BE2C (cell line): ENCODE measurements around the gene SEC14L6.

Source experiments
- DNase-seq: peaks from one replicate; pipeline ENCODE4 v3.0.0-alpha.2; 2020
- H3K27me3 ChIP-seq: fragments of 250-450 bp; sonication (Bioruptor Pico); 2 replicates; pipeline ENCODE4 v1.5.1; 2020; ENCODE audit warnings: mild to moderate bottlenecking
- H3K36me3 ChIP-seq: fragments of 250-450 bp; sonication (Bioruptor Pico); 2 replicates; pipeline ENCODE4 v1.5.1; 2020; ENCODE audit warnings: mild to moderate bottlenecking
- H3K4me1 ChIP-seq: fragments of 250-450 bp; sonication (Bioruptor Pico); 2 replicates; pipeline ENCODE4 v1.5.1; 2020
- H3K4me3 ChIP-seq: 2 replicates; pipeline ENCODE4 v1.5.1; 2011; ENCODE audit warnings: low read depth, low read length
- H3K9me3 ChIP-seq: fragments of 250-450 bp; sonication (Bioruptor Pico); 2 replicates; pipeline ENCODE4 v1.5.1; 2020
- CTCF ChIP-seq: IDR thresholded peaks from 2 replicates; pipeline ENCODE4 v1.5.1; 2012; ENCODE audit warnings: mild to moderate bottlenecking, low read depth, low read length

SEC14L6 gene

GRCh38 chr22:30491381-30491780, 55.2 kb downstream of the SEC14L6 start:
- H3K9me3 ChIP-seq = no peaks in the 10 kb centered on the region
- DNase-seq = no peak
- no peak overlapping the region for H3K4me3 ChIP-seq
- H3K4me1 ChIP-seq = no peaks in the 10 kb centered on the region
- H3K36me3 ChIP-seq = no peaks in the 10 kb centered on the region
- H3K27me3 ChIP-seq = peaks cover 6% of the 10 kb centered on the region
- no peak for TF ChIP-seq CTCF

GRCh38 chr22:30490399-30490798, 56.1 kb downstream of the SEC14L6 start:
- peak; percentile 53 for TF ChIP-seq CTCF
- no peaks in the 10 kb centered on the region for H3K9me3 ChIP-seq
- no peaks in the 10 kb centered on the region for H3K36me3 ChIP-seq
- peak; percentile 30 for DNase-seq
- no peaks in the 10 kb centered on the region for H3K4me1 ChIP-seq
- no peak overlapping the region for H3K4me3 ChIP-seq
- peaks cover 6% of the 10 kb centered on the region for H3K27me3 ChIP-seq

GRCh38 chr22:30488121-30488520, 58.4 kb downstream of the SEC14L6 start:
- Histone ChIP-seq H3K4me3 (no peak overlapping the region), H3K36me3 (no peaks in the 10 kb centered on the region), H3K4me1 (no peaks in the 10 kb centered on the region), H3K9me3 (no peaks in the 10 kb centered on the region), H3K27me3 (peaks cover 4% of the 10 kb centered on the region)
- TF ChIP-seq CTCF = no peak
- no peak for DNase-seq

- no peaks in the 10 kb centered on the region for H3K27me3 ChIP-seq
- H3K4me1 ChIP-seq = no peaks in the 10 kb centered on the region
- no peaks in the 10 kb centered on the region for H3K9me3 ChIP-seq
- H3K4me3 ChIP-seq = no peak overlapping the region
- DNase-seq = no peak
- no peak for TF ChIP-seq CTCF
- no peaks in the 10 kb centered on the region for H3K36me3 ChIP-seq
Observed at GRCh38 chr22:30486661-30487115, 59.9 kb downstream of the SEC14L6 start.

GRCh38 chr22:30486118-30486517, 60.4 kb downstream of the SEC14L6 start:
- Histone ChIP-seq H3K4me3 (no peak overlapping the region), H3K27me3 (no peaks in the 10 kb centered on the region), H3K36me3 (no peaks in the 10 kb centered on the region), H3K4me1 (no peaks in the 10 kb centered on the region), H3K9me3 (no peaks in the 10 kb centered on the region)
- no peak for DNase-seq
- no peak for TF ChIP-seq CTCF

- peak; percentile 72 for DNase-seq
- Histone ChIP-seq H3K4me1 (no peaks in the 10 kb centered on the region), H3K9me3 (no peaks in the 10 kb centered on the region), H3K36me3 (no peaks in the 10 kb centered on the region), H3K27me3 (no peaks in the 10 kb centered on the region), H3K4me3 (no peak overlapping the region)
- peak; percentile 85 for TF ChIP-seq CTCF
Observed at GRCh38 chr22:30485362-30485988, 61.1 kb downstream of the SEC14L6 start.
